AG08396 (cell line): Measurements from ENCODE around the gene COL7A1.
"Not testable (repeated sequence)": the region's sequence is repeated elsewhere in the genome, so short reads cannot be mapped to it uniquely, and the experiment has no call there.

ENCODE experiments used
- DNase-seq: peaks from one replicate; pipeline ENCODE4 v3.0.0; 2012; ENCODE audit warnings: low spot score, mixed read lengths

COL7A1 gene

DNA sequence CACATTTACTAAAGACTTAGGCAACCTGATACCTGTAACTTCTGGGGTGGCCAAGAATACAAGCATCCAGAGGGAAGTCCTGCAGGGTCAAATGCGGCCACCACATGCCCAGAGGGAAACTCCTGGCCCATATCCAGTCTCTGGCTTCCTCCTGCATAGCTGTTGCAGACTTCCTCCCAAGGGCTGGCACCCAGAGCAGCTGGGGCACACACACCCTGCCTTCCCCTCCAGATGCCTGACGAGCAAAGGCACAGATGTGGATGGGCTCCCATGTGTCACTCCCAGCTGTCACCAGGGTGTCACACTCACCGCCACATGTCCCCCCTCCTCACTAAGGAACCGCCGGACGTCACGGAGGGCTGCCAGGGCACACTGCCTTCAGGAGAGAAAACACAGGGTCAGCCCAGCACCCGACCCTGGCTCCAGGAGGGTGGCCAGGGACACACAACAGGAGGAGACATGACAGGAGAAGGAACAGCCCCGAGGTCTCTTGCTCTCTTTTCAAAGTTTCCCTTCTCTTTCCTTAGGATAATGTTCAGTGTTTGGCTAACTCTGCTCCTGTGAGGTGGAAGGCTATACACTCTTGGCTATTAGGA is 51.8 kb downstream of the COL7A1 start:
- no peak for DNase-seq

DNA sequence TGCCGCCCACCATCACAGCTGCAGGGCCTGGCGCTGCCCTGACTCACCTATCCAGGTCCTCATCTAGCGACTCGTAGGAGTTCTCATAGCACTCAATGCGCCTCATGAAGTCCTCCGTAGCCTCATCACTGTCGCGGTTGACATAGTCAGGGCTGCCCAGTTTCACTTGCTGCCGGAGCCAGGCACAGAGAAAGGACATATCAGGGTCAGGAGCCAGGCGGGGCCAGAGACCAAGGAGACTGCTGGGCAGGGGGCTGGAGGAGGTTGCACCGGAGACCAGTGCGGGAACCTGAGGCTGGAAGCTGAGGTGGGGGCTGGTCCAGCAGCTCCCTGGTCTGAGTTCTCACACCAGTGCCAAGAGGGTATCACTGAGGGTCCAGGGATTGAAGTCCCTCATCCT is 56.7 kb downstream of the COL7A1 start:
- no peak for DNase-seq

DNA sequence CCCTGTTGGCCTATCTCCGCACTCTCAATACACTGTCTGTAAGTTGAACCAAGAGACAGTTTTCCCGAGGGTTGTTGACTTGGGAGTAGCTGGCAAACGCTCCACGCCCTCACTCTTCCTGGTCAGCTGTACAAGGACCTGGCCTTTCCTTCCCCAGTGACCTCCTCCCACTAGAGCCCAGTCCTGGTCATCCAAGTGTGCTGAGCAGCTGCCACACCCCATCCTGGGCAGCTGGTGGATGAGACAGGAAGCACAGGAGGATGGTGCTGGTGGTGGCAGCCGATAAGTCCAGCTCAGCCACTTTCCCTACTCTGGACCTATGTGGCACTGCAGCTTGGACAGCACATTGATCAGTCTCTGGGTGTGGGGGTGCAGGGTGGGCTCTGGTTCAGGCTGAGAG is 58.3 kb downstream of the COL7A1 start:
- DNase-seq: no peak

DNA sequence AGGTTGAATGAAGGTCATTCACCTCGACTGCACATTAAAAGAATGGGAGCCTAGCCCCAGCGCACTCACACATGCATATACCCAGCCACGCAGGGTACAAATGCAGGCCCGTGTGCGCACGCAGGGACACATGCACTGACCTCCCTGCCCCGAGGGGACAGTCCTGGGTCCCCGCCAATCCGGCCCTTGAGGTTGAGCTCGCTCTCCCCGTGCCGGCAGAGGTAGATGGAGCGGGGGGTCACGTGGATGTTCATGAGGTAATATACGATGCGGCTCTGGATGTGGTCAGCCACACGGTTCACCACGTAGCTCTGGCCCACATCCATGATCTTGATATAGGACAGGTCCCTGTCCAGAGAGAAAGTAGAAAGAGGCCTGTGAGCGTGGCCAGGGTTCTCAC is 59.0 kb downstream of the COL7A1 start:
- no peak for DNase-seq

DNA sequence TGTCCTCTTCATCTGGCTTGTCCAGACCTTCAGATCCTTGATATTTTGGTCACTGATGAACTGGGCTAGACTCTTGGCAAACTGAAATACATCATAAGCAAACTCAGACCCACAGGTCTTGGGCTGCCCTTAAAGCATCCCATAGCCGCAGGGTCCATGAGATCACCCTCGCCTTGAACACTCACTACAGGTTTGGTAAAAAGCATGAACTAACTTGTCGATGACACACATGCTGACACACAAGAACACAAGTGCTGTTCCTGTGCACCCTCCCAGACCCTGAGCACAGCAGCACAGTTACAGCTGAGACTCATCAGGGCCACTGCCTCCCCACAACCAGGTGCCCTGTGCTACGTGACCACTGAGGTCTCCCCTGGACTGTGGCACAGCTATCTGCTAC is 59.6 kb downstream of the COL7A1 start:
- no peak for DNase-seq

DNA sequence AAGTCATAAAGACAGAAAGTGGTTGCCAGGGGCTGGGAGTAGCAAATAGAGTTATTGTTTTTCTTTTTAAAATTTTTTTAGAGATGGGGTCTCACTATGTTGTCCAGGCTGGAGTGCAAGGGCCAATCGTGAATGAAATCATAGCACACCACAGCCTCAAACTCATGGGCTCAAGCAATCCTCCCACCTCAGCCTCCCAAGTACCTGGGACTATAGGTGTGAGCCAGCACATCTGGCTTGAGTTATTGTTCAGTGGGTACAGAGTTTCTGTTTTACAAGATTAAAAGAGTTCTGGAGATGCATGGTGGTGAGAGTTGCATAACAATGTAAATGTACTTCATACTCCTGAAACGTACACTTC is 62.2 kb downstream of the COL7A1 start:
- no peak for DNase-seq

DNA sequence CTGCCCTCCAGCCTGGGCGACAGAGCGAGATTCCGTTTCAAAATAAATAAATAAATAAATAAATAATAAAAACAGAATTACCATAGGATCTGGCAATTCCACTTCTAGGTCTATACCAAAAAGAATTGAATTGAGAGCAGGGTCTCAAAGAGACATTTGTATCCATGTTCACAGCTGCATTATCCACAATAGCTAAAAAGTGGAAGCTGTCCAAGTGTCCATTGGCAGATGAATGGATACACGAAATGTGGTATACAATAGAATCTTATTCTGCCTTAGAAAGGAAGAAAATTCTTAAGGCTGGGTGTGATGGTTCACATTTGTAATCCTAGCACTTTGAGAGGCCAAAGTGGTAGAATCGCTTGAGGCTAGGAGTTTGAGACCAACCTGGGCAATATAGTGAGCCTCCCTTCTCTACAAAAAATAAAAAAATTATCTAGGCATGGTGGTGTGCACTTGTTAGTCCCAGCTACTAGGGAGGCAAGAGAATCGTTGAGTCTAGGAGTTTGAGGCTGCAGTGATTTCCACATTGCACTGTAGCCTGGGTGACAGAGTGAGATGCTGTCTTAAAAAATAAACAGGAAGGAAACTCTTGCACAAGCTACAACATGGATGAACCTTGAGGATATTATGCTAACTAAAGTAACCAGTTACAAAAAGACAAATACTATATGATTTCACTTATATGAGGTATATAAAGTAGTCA is 62.7 kb downstream of the COL7A1 start:
- DNase-seq: no peak

DNA sequence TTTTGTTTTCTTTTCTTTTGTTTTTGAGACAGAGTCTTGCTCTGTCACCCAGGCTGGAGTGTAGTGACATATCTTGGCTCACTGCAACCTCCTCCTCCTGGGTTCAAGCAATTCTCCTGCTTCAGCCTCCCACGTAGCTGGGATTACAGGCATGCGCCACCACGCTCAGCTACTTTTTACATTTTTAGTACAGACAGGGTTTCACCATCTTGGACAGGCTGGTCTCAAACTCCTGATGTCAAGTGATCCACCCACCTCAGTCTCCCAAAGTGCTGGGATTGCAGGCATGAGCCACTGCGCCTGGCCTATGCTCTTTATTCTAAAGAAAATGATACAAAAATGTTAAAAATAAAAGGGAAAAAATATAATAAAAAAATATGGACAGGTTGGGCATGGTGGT is 64.4 kb downstream of the COL7A1 start:
- DNase-seq: not testable (repeated sequence)

DNA sequence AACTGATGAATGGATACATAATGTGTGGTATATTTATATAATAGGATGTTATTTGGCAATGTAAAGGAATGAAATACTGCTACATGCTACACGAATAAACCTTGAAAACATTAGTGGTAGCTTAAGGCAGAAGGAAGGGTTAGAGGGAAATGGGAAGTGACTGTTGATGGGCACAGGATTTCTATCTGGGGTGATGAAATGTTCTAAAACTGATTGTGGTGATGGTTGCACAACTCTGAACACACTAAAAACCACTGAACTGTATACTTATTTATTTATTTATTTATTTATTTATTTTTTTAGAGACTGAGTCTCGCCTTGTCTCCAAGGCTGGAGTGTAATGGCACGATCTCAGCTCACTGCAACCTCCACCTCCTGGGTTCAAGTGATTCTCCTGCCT is 66.4 kb downstream of the COL7A1 start:
- DNase-seq: no peak

DNA sequence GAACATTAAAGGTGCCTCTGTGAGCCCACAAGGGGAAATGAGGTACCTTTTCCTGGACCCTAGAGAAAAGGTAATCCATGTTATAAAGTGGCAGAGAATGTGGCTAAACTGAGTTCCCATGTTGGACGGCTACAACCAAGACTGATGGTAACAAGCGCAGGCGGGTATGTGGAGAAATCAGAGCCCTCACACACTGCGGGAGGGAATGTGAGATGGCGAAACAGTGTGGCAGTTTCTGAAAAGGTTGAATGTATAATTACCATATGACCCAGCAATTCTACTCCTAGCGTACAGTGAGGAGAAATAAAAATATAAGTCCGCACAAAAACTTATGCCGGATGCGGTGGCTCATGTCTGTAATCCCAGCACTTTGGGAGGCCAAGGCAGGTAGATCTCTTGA is 67.1 kb downstream of the COL7A1 start:
- no peak for DNase-seq

DNA sequence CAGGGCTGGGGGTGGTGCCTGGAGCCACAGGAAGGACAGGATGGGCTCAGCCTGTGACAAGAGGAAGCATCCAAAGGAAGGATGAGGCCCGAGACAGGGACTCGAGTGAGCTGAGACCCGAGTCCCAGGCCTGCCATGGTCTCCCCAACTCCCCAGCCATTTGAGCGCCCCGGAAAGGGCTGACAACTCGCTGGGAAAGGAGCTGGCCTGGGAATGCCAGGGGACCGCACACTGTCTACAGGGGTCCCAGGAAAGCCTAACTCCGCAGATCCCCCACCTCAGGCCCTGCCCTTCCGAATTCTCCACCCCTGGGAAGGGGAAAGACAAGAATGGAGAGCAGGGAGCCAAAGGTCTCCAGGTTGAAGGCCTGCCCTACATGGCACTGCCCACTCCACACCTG is 70.2 kb downstream of the COL7A1 start:
- DNase-seq: no peak

DNA sequence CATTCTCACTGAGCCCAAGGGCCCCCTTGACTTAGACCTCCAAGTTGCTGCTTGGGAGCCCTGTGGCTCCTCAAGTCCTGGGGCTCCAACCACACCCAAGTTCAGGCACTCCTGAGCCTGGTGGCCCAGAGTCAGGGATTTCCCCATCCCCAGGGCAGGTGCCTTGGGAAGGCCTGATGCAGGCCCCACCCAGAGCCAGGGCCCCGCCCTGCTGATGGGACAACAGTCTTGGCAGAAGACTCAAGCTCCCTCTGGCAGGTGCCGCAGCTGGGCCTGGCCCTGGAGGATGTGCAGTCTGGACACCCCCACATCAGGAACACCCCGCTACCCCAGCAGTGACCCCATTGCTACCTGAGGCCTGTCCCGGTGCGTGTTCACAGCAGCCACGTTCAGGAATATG is 73.5 kb downstream of the COL7A1 start:
- DNase-seq: no peak

DNA sequence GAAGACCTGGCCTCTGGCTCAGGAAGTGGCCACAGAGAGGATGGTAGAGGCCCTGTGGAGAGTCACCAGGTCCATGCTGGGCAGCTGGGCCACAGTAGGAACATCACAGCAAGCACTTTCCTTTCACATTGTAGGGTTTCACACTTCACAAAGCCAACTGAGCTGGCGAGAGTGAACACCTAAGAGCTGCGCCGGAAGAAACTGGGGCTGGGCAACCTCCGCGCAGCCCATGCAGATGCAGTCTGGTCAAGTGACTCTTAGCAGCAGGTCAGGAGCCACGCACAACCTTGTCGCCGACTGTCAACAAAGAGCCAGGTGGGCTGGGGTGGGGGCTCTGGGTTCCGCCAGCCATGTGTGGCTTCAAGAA is 75.9 kb downstream of the COL7A1 start:
- DNase-seq: no peak

DNA sequence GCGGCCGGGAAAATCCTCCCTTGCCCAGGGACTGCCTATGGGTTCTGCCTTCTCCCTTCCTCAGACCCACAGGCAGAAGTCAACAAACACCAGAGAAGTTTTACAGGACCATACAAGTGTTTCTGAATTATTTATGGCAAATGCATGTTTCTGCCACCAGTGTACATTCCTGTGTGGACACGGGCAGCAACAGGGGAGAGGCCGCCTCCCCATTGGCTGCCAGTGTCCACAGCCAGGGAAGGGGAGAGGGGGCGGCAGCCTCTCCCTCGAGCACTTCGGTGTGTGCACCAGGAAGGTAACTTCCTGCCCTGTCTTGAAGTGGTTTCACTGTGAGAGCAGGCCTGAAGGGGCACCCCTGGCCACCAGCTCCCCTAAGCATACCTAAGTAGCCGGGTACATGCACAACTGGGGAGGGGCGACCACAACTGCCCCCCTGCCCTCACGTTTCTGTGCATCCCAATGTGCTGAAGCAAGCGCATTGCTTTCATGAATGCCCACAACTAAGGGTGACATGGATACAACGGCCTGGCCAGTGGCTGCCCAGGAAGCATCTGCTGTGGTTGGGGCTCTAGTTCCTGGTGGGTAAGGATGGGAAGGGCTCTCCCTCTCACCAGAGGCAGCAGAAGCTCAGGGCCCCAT is 76.4 kb downstream of the COL7A1 start:
- no peak for DNase-seq

DNA sequence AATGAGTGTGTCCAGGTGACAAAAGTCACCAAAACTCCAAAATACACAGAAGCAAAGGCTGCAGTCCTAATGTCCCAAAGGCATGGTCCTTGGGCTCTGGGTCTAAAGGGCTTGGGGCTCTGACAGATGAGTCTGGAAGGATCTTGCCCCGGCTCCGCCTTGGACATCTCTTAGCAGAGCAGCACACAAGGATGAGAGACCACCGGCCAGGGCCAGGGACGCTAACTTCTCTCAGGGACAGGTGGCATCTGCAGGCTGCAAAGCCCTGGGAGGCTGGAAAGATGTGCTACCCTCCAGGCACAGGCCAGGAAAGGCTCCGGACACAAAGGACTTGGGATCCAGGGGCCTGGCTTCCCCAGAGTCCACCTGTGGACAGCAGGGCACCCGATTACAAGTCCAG is 77.1 kb downstream of the COL7A1 start:
- DNase-seq: no peak

DNA sequence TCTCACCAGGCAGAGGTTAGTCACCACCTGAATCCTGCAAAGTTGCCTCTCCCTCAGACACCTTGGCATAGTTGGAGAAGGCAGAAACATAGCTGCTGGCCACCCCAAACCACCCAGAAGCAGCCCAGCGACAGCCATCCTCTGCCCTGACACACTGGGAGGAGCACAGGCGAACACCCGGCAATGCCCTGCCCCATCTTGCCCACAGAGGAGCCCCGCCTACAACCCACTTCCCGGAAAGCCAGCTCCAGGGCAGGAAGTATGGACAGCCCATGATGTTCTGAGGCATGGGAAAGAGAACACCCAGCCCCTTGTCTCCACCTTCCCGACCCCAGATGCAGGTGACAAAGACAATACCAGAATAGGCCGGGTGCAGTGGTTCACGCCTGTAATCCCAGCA is 78.6 kb downstream of the COL7A1 start:
- DNase-seq: no peak

DNA sequence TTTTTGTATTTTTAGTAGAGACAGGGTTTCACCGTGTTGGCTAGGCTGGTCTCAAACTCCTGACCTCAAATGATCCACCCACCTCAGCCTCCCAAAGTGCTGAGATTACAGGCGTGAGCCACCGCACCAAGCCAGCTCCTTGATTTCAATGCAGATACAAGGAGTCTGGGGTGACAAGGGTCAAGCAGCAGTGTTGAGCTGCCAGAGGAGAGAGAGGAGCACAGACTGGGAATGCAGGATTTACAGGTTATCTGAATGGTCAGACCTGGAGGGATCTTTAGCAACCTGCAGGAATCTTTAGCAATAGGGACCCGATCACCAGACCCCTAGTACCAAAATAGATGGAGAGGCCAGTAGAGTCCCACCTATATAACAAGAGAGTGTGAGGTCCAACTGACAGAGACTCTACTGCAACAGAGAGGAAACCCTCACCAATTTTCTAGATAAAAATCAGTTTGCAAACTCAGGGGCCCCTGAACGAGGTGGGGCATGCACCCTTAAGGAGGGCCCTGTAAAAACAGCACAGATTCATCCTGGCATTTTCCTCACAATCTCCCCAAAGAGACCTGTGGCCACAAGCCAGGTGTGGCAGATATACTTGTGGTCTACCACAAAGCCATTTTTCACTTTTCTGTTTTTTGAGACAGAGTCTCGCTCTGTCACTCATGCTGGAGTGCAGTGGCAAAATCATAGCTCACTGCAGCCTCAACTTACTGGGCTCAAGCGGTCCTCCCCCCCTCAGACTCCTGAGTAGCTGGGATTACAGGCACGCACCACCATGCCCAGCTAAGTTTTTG is 80.5 kb downstream of the COL7A1 start:
- DNase-seq: no peak
